KMS-11 (cell line): ENCODE data around the gene PPP2R1A.

Source experiments
- H2AFZ ChIP-seq: fragments of 200-600 bp; sonication (generic); 2 replicates; pipeline ENCODE4 v1.6.1; 2016; ENCODE audit warnings: antibody characterized with exemption, mixed run types, low read depth
- H3K27ac ChIP-seq: fragments of 200-600 bp; sonication (generic); 2 replicates; pipeline ENCODE4 v1.6.1; 2016; ENCODE audit warnings: mild to moderate bottlenecking, mixed run types
- H3K27me3 ChIP-seq: fragments of 200-600 bp; sonication (generic); 2 replicates; pipeline ENCODE4 v1.6.1; 2017; ENCODE audit warnings: mild to moderate bottlenecking, low read depth, mixed run types, moderate library complexity; ENCODE audit not compliant: insufficient read depth
- H3K36me3 ChIP-seq: fragments of 200-600 bp; sonication (generic); 2 replicates; pipeline ENCODE4 v1.6.1; 2017; ENCODE audit warnings: mild to moderate bottlenecking, mixed run types; ENCODE audit not compliant: insufficient read depth
- H3K4me1 ChIP-seq: fragments of 200-600 bp; sonication (generic); 2 replicates; pipeline ENCODE4 v1.6.1; 2016; ENCODE audit warnings: mild to moderate bottlenecking, low read depth, mixed run types; ENCODE audit not compliant: poor library complexity, severe bottlenecking
- H3K4me2 ChIP-seq: fragments of 200-600 bp; sonication (generic); 2 replicates; pipeline ENCODE4 v1.7.0; 2016; ENCODE audit warnings: mild to moderate bottlenecking, mixed run types
- H3K4me3 ChIP-seq: fragments of 200-600 bp; sonication (generic); IDR thresholded peaks from 2 replicates; pipeline ENCODE4 v1.6.1; 2017; ENCODE audit warnings: low read depth, low read length, mixed read lengths; ENCODE audit not compliant: insufficient read depth
- H3K79me2 ChIP-seq: fragments of 200-600 bp; sonication (generic); 2 replicates; pipeline ENCODE4 v1.6.1; 2016; ENCODE audit warnings: low read depth, mixed run types; ENCODE audit not compliant: insufficient read depth
- H3K9ac ChIP-seq: fragments of 200-600 bp; sonication (generic); 2 replicates; pipeline ENCODE4 v1.6.1; 2016; ENCODE audit warnings: mild to moderate bottlenecking, mixed run types
- H4K20me1 ChIP-seq: fragments of 200-600 bp; sonication (generic); 2 replicates; pipeline ENCODE4 v1.6.1; 2016; ENCODE audit warnings: mild to moderate bottlenecking, mixed run types; ENCODE audit not compliant: insufficient read depth
- TF ChIP-seq, protein P1 (sequence below): fragments of 200-600 bp; sonication (generic); conservative IDR thresholded peaks from 2 replicates; pipeline ENCODE4 v1.6.1; 2017; ENCODE audit warnings: low read depth, mild to moderate bottlenecking, antibody characterized with exemption, low read length, moderate library complexity, mixed read lengths

PPP2R1A gene

DNA sequence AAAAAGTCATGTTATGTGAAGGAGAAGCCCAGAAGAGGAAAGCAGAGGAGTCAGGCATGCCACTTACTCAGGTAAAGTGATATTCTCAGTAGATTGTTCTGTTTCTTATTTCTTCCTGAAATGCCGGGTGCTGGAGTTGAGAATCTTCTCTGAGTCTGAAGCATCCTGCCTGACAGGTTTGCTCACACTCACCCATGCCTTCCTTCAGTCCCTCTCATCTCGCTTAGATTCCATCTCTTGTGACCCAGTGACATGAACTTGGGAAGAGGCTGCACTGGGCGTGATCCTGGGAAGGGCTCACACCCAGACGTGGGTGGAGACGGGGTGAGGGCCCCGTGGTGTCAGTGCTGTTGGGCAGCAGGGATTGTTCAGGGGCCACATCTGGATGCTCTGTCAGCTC, 87.6 kb downstream of the PPP2R1A start:
- no peaks in the 10 kb centered on the region for H3K4me1 ChIP-seq
- H2AFZ ChIP-seq, result no peak overlapping the region
- TF ChIP-seq, protein P1, sequence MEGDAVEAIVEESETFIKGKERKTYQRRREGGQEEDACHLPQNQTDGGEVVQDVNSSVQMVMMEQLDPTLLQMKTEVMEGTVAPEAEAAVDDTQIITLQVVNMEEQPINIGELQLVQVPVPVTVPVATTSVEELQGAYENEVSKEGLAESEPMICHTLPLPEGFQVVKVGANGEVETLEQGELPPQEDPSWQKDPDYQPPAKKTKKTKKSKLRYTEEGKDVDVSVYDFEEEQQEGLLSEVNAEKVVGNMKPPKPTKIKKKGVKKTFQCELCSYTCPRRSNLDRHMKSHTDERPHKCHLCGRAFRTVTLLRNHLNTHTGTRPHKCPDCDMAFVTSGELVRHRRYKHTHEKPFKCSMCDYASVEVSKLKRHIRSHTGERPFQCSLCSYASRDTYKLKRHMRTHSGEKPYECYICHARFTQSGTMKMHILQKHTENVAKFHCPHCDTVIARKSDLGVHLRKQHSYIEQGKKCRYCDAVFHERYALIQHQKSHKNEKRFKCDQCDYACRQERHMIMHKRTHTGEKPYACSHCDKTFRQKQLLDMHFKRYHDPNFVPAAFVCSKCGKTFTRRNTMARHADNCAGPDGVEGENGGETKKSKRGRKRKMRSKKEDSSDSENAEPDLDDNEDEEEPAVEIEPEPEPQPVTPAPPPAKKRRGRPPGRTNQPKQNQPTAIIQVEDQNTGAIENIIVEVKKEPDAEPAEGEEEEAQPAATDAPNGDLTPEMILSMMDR, result no peak
- H3K9ac ChIP-seq, result no peak overlapping the region
- H3K79me2 ChIP-seq, result peaks cover 91% of the 10 kb centered on the region
- H3K27ac ChIP-seq, result no peak overlapping the region
- H3K4me2 ChIP-seq, result no peak overlapping the region
- H3K4me3 ChIP-seq, result no peak overlapping the region
- no peaks in the 10 kb centered on the region for H3K27me3 ChIP-seq
- H3K36me3 ChIP-seq, result peaks cover 14% of the 10 kb centered on the region; the same call in 1 of the 2 replicates
- H4K20me1 ChIP-seq, result no peaks in the 10 kb centered on the region
